ENCODE results near the gene CYFIP2. TPM values are rescaled to one million over a fixed set of nuclear protein-coding genes. Genes with fewer than 3 reads are reported as not detected.

Gene CYFIP2
- total RNA-seq, 1 experiment from 2014 or later, result 74.7 TPM

DNA sequence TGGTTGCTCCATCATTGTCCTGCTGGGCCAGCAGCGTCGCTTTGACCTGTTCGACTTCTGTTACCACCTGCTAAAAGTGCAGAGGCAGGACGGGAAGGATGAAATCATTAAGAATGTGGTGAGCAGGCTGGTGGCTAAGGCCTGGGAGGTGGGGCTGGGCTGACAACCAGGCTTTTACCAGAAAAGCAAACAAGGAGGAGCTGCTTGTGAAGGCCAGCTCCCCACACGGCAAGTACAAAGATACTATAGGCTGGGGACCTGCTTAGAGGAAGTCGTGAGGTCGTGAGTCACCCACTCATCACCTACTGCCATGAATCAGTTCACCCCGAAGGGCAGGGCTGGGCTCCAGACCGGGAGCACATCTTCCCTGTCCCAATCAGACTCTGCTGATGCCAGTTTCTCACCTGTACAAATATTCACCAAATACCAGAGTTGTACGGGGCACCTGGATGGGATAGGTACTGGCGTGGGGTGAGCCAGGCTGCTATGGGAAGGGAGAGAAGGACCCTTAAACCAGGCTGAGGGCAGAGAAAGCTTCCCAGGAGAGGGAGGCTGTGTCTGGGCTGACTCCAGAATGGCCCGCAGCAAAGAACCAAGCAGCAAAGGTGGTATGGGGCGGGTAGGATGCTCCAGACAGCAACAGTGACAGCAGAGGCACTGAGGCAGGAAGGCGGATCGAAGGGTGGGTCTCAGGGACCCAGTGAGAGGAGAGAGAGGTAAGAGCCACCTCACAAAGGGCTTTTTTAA lies 124.8 kb downstream of the CYFIP2 start:
- H3K27me3 Mint-ChIP-seq (ENCODE audit: low read depth), result no peaks in the 10 kb centered on the region
- no peak overlapping the region for H3K4me2 ChIP-seq (ENCODE audit: insufficient read depth, insufficient read length, low read length)
- H3K56ac ChIP-seq (ENCODE audit: insufficient read length, low read depth, low read length), result no peak overlapping the region

More for the DNA sequence above, 124.8 kb downstream of the CYFIP2 start:
- Histone ChIP-seq H2AK5ac (ENCODE audit: insufficient read length, low read length) (no peak overlapping the region), H3K4me1 (ENCODE audit: insufficient read depth, low read length) (no peaks in the 10 kb centered on the region), H3K18ac (ENCODE audit: insufficient read length, low read depth, low read length) (no peak overlapping the region), H2AFZ (ENCODE audit: low read length) (no peak overlapping the region), H2BK15ac (ENCODE audit: low read depth, low read length) (no peak overlapping the region), H3K23me2 (ENCODE audit: insufficient read length, low read depth, low read length, poor library complexity, severe bottlenecking) (no peaks in the 10 kb centered on the region), H3K23ac (ENCODE audit: insufficient read length, low read depth, low read length) (no peak overlapping the region), H2BK20ac (ENCODE audit: low read depth, low read length, poor library complexity, severe bottlenecking) (no peak overlapping the region), H4K5ac (ENCODE audit: insufficient read length, low read depth, low read length) (no peak overlapping the region), H4K8ac (replicated peaks; ENCODE audit: insufficient read length, low read depth, low read length) (no peak overlapping the region), H3K79me2 (ENCODE audit: insufficient read depth, low read length) (no peaks in the 10 kb centered on the region), H3T11ph (ENCODE audit: low read length) (no peak overlapping the region), H2BK12ac (ENCODE audit: insufficient read length, low read depth, low read length) (no peak overlapping the region), H3K9me3 (ENCODE audit: control insufficient read depth, low read depth, low read length) (no peaks in the 10 kb centered on the region), H4K91ac (ENCODE audit: insufficient read length, low read depth, low read length) (no peak overlapping the region), H2BK5ac (ENCODE audit: insufficient read length, low read length) (no peak overlapping the region), H2BK120ac (ENCODE audit: low read depth, low read length, poor library complexity, severe bottlenecking) (no peak overlapping the region), H3K14ac (ENCODE audit: insufficient read depth, low read length) (no peak overlapping the region), H3K9ac (ENCODE audit: extremely low read depth, insufficient read length, low read length) (no peak overlapping the region), H3K4ac (ENCODE audit: low read depth, low read length) (no peak overlapping the region), H4K20me1 (ENCODE audit: control insufficient read depth, insufficient read depth, insufficient read length) (no peaks in the 10 kb centered on the region), H3K27ac (ENCODE audit: insufficient read length, low read depth, low read length) (no peak overlapping the region), H3K27me3 (ENCODE audit: insufficient read depth, low read length) (no peaks in the 10 kb centered on the region), H3K79me1 (ENCODE audit: insufficient read depth, low read depth, low read length, poor library complexity, severe bottlenecking) (no peaks in the 10 kb centered on the region)
- TF ChIP-seq, protein P1, sequence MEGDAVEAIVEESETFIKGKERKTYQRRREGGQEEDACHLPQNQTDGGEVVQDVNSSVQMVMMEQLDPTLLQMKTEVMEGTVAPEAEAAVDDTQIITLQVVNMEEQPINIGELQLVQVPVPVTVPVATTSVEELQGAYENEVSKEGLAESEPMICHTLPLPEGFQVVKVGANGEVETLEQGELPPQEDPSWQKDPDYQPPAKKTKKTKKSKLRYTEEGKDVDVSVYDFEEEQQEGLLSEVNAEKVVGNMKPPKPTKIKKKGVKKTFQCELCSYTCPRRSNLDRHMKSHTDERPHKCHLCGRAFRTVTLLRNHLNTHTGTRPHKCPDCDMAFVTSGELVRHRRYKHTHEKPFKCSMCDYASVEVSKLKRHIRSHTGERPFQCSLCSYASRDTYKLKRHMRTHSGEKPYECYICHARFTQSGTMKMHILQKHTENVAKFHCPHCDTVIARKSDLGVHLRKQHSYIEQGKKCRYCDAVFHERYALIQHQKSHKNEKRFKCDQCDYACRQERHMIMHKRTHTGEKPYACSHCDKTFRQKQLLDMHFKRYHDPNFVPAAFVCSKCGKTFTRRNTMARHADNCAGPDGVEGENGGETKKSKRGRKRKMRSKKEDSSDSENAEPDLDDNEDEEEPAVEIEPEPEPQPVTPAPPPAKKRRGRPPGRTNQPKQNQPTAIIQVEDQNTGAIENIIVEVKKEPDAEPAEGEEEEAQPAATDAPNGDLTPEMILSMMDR (conservative IDR thresholded peaks at IDR 0.05), result no peak
- no peak for DNase-seq
- whole genome bisulfite sequencing (ENCODE audit: extremely low coverage, insufficient read length, low lambda C conversion rate), result no CpG with 5 or more reads among the region's 15 CpGs
- peaks cover 2% of the 10 kb centered on the region in 2 experiments for H3K4me1 Mint-ChIP-seq
- H3K27ac Mint-ChIP-seq, result 0 out of 7 replicates have a peak overlapping the region, but pooled peaks of 1 of the 3 experiments have one; percentile 51
- H3K36me3 Mint-ChIP-seq (ENCODE audit: insufficient read depth in 1 of 3, low read depth in 3 of 3), result peaks cover 9 to 36% (median 22%) of the 10 kb centered on the region in 3 experiments; a peak in 6 of 7 replicates
- no peaks in the 10 kb centered on the region for H3K9me3 Mint-ChIP-seq
- H3K4me3 Mint-ChIP-seq, result no peak overlapping the region
